B cell (primary cell): Measurements from ENCODE around the gene FGF6. TPM values are rescaled to one million over a fixed set of nuclear protein-coding genes. Genes with fewer than 3 reads are reported as not detected.

ENCODE experiments used
- ATAC-seq: fragments of 200-7000 bp; cut with Tn5 transposase; one replicate; pipeline ENCODE4 v1.10.0; 2021; ENCODE audit warnings: low read depth, mild to moderate bottlenecking, moderate number of reproducible peaks, moderate library complexity
- CTCF ChIA-PET: fragments of 350-600 bp; sonication (Branson Sonifier 250); formaldehyde crosslinking; loops from one replicate; lab custom pipeline; 2021; ENCODE audit warnings: antibody characterized with exemption, inconsistent platforms; lab: Charles Lee
- POLR2A ChIA-PET: fragments of 350-600 bp; sonication (Branson Sonifier 250); formaldehyde crosslinking; loops from one replicate; lab custom pipeline; 2021; ENCODE audit warnings: antibody characterized with exemption; lab: Charles Lee
- DNase-seq: peaks from one replicate; pipeline ENCODE4 v3.0.0; 2013
- H2AFZ ChIP-seq: 2 replicates; pipeline ENCODE4 v1.6.1; 2012; ENCODE audit warnings: mild to moderate bottlenecking, low read depth, low read length; ENCODE audit not compliant: insufficient read depth, poor library complexity, severe bottlenecking
- H3K27ac ChIP-seq, 2 donors: 1 replicate in 1 of 2; 2 replicates in 1 of 2; pipeline ENCODE4 v1.5.1; 2012 to 2013; ENCODE audit warnings: low read length in 2 of 2, mild to moderate bottlenecking in 2 of 2, moderate library complexity in 1 of 2
- H3K27me3 ChIP-seq, 4 experiments: fragments of 200-600 bp in 1 of 4; sonication (generic) in 1 of 4; replicated peaks in 1 of 4; 1 replicate in 2 of 4; 2 replicates in 2 of 4; pipeline versions ENCODE4 v1.6.1 to v1.7.0; 2013 to 2016; ENCODE audit warnings: low read length in 3 of 4, mild to moderate bottlenecking in 2 of 4, mixed read lengths in 1 of 4, moderate library complexity in 1 of 4; ENCODE audit not compliant: insufficient read depth in 4 of 4, control insufficient read depth in 3 of 4; ENCODE audit errors: control extremely low read depth in 1 of 4
- H3K36me3 ChIP-seq, 2 experiments: replicated peaks in 1 of 2; 1 replicate in 1 of 2; 2 replicates in 1 of 2; pipeline versions ENCODE4 v1.6.1 to v1.7.1; 2013; ENCODE audit warnings: low read length in 1 of 2; ENCODE audit not compliant: insufficient read depth in 2 of 2, control insufficient read depth in 1 of 2; ENCODE audit errors: control extremely low read depth in 1 of 2, extremely low read depth in 1 of 2
- H3K4me1 ChIP-seq, 2 donors: fragments of 200-600 bp in 1 of 2; sonication (generic) in 1 of 2; 1 replicate in 1 of 2; 2 replicates in 1 of 2; pipeline versions ENCODE4 v1.5.1 to v1.6.1; 2013 to 2017; ENCODE audit warnings: low read length in 2 of 2; ENCODE audit not compliant: control insufficient read depth in 2 of 2, insufficient read depth in 2 of 2
- H3K4me2 ChIP-seq: replicated peaks from 2 replicates; pipeline ENCODE3; 2012; ENCODE audit warnings: mild to moderate bottlenecking, low read depth, low read length; ENCODE audit not compliant: poor library complexity, severe bottlenecking
- H3K4me3 ChIP-seq, 5 experiments: fragments of 200-600 bp in 1 of 5; sonication (generic) in 1 of 5; 1 replicate in 3 of 5; 2 replicates in 2 of 5; pipeline versions ENCODE4 v1.5.1 to v1.7.0; 2011 to 2016; ENCODE audit warnings: low read length in 4 of 5, mild to moderate bottlenecking in 4 of 5, low read depth in 2 of 5, control low read depth in 1 of 5, moderate library complexity in 1 of 5; ENCODE audit not compliant: insufficient read depth in 1 of 5; ENCODE audit errors: control extremely low read depth in 1 of 5, extremely low read depth in 1 of 5
- H3K79me2 ChIP-seq: fragments of 200-600 bp; sonication (generic); one replicate; pipeline ENCODE4 v1.6.0; 2016; ENCODE audit warnings: low read length; ENCODE audit not compliant: control insufficient read depth, insufficient read depth
- H3K9ac ChIP-seq: fragments of 200-600 bp; sonication (generic); 2 replicates; pipeline ENCODE4 v1.6.1; 2017; ENCODE audit warnings: mild to moderate bottlenecking, low read length, moderate library complexity
- H3K9me3 ChIP-seq, 3 donors: one replicate each; pipeline versions ENCODE4 v1.6.1 to v1.7.1; 2013; ENCODE audit warnings: low read length in 2 of 3; ENCODE audit not compliant: control insufficient read depth in 2 of 3, insufficient read depth in 1 of 3; ENCODE audit errors: control extremely low read depth in 1 of 3
- H4K20me1 ChIP-seq: 2 replicates; pipeline ENCODE4 v1.6.0; 2012; ENCODE audit warnings: mild to moderate bottlenecking, low read length; ENCODE audit not compliant: insufficient read depth, control insufficient read depth, poor library complexity, severe bottlenecking
- H3K27ac Mint-ChIP-seq: one replicate; pipeline ENCODE4 v1.8.0; 2021; ENCODE audit warnings: mixed read lengths
- H3K27me3 Mint-ChIP-seq: one replicate; pipeline ENCODE4 v1.8.0; 2021; ENCODE audit warnings: mixed read lengths
- H3K4me1 Mint-ChIP-seq: one replicate; pipeline ENCODE4 v1.8.0; 2021; ENCODE audit warnings: mixed read lengths
- H3K4me3 Mint-ChIP-seq: one replicate; pipeline ENCODE4 v1.8.0; 2021; ENCODE audit warnings: mixed read lengths
- H3K9me3 Mint-ChIP-seq: one replicate; pipeline ENCODE4 v1.8.0; 2022; ENCODE audit warnings: mixed read lengths; ENCODE audit not compliant: insufficient read depth
- EZH2 ChIP-seq: IDR thresholded peaks from 2 replicates; pipeline ENCODE4 v1.6.1; 2012; ENCODE audit warnings: borderline replicate concordance, low read depth, mild to moderate bottlenecking, moderate library complexity, low read length; ENCODE audit not compliant: insufficient read depth, poor library complexity, severe bottlenecking
- WGBS: methylation state at CpG from one replicate; pipeline ENCODE4 v1.1.5; 2013; ENCODE audit warnings: missing lambda C conversion rate; ENCODE audit not compliant: insufficient coverage; 5-methylcytosine and 5-hydroxymethylcytosine counted together
- intact Hi-C: fragments of 100-400 bp; cut with micrococcal nuclease; formaldehyde crosslinking; loops from one replicate; pipeline ENCODE4 v1.10.0; 2022
- polyA plus RNA-seq: library from polyadenylated mRNA; depleted of rRNA; stranded (reverse); fragments of >200 nt; gene quantifications from 2 replicates; pipeline ENCODE4 v1.2.3, GENCODE V29; 2012
- total RNA-seq, 2 donors: library from RNA; stranded (reverse); fragments of 120-200 nt in 1 of 2; gene quantifications; 1 replicate in 1 of 2; 2 replicates in 1 of 2; pipeline versions ENCODE4 v1.2.3 to v1.2.4, GENCODE V29; 2013 to 2022
- TF ChIP-seq, protein P1 (sequence below): fragments of 200-600 bp; IDR thresholded peaks from one replicate; pipeline ENCODE4 v1.8.0; 2022; ENCODE audit warnings: antibody characterized with exemption, mild to moderate bottlenecking

The FGF6 gene
- total and polyA plus RNA-seq, 2 donors (not counting 1 experiment from before 2014, with no cell fraction given): not detected

DNA sequence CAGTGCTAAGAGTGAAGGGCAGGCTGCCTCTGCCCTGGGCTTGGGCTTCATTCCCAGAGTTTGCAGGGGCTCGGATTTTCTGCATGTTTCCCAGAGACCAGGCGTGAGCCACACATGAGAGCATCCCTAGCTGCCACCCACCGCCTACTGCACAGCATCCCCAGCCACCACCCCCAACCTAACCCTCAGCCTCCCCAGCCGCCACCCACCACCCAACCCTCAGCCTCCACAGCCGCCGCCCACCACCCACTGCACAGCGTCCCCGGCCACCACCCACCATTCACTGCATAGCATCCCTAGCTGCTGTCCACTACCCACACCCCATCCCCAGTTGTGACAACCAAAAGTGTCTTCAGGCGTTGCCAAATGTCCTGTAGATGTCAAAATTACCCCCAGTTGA is 22.6 kb downstream of the FGF6 start:
- ChIA-PET POLR2A (no interaction called here), CTCF (interaction anchor here (0.9 to 3.5 kb wide), 4 partner anchors 9 to 374 kb away, joined by 3 to 20 read pairs (median 8); no protein-coding TSS in a partner anchor)
- H3K27ac ChIP-seq: no peak overlapping the region
- H3K27ac Mint-ChIP-seq: no peak overlapping the region
- DNase-seq (no peak), ATAC-seq (no peak)
- no peak overlapping the region for H3K9ac ChIP-seq
- no peaks in the 10 kb centered on the region for H3K27me3 ChIP-seq
- TF ChIP-seq, protein P1, sequence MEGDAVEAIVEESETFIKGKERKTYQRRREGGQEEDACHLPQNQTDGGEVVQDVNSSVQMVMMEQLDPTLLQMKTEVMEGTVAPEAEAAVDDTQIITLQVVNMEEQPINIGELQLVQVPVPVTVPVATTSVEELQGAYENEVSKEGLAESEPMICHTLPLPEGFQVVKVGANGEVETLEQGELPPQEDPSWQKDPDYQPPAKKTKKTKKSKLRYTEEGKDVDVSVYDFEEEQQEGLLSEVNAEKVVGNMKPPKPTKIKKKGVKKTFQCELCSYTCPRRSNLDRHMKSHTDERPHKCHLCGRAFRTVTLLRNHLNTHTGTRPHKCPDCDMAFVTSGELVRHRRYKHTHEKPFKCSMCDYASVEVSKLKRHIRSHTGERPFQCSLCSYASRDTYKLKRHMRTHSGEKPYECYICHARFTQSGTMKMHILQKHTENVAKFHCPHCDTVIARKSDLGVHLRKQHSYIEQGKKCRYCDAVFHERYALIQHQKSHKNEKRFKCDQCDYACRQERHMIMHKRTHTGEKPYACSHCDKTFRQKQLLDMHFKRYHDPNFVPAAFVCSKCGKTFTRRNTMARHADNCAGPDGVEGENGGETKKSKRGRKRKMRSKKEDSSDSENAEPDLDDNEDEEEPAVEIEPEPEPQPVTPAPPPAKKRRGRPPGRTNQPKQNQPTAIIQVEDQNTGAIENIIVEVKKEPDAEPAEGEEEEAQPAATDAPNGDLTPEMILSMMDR: no peak
- TF ChIP-seq EZH2: no peak
- no peaks in the 10 kb centered on the region for H3K4me1 ChIP-seq
- H4K20me1 ChIP-seq: no peaks in the 10 kb centered on the region
- peaks cover 5% of the 10 kb centered on the region for H3K27me3 Mint-ChIP-seq
- H3K4me3 ChIP-seq: no peak overlapping the region
- intact Hi-C loops: no loop called here
- no peaks in the 10 kb centered on the region for H3K9me3 ChIP-seq
- no peaks in the 10 kb centered on the region for H3K4me1 Mint-ChIP-seq
- H3K36me3 ChIP-seq: no peaks in the 10 kb centered on the region
- WGBS: 89% methylated on average over 7 of the region's 9 CpGs
- H3K9me3 Mint-ChIP-seq: no peaks in the 10 kb centered on the region
- no peaks in the 10 kb centered on the region for H3K79me2 ChIP-seq
- no peak overlapping the region for H2AFZ ChIP-seq
- H3K4me2 ChIP-seq: no peak overlapping the region
- H3K4me3 Mint-ChIP-seq: no peak overlapping the region

DNA sequence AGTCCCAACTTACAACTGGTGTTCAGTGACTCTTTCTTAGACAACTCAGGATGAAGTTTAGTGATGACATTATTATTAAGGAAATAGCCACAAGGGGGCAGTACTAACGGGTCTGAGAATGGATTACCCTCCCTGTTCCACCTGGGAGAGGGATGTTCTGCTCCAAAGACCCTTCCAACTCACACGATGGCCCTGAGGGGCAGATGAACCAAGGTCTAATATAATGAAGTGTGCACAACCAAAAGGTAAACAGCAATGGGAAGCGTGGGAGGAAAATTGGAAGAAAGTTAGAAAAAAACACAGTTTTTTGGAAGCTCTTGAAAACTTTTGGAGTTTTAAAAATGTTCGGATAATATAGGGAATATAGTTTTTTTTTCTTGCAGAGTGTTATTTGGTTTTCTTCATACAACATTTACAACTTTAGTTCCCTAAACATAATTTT is 24.0 kb downstream of the FGF6 start:
- Histone ChIP-seq H3K9ac (no peak overlapping the region), H3K79me2 (no peaks in the 10 kb centered on the region), H3K27ac (no peak overlapping the region), H4K20me1 (no peaks in the 10 kb centered on the region), H3K4me2 (no peak overlapping the region), H3K4me3 (no peak overlapping the region), H3K27me3 (peaks cover 0 to 2% (median 0%) of the 10 kb centered on the region in 4 experiments), H2AFZ (no peak overlapping the region), H3K9me3 (no peaks in the 10 kb centered on the region), H3K4me1 (no peaks in the 10 kb centered on the region), H3K36me3 (no peaks in the 10 kb centered on the region)
- DNase-seq (peak; percentile 59), ATAC-seq (no peak)
- Mint-ChIP-seq H3K4me3 (no peak overlapping the region), H3K4me1 (no peaks in the 10 kb centered on the region), H3K27me3 (peaks cover 12% of the 10 kb centered on the region), H3K9me3 (no peaks in the 10 kb centered on the region), H3K27ac (no peak overlapping the region)
- intact Hi-C loops: loop anchor here (2.0 kb wide), 1 partner anchor 581 kb away; no protein-coding TSS in a partner anchor
- POLR2A ChIA-PET: no interaction called here
- CTCF ChIA-PET: interaction anchor here (0.7 to 3.5 kb wide), 11 partner anchors 9 to 535 kb away, joined by 3 to 20 read pairs (median 5); no protein-coding TSS in a partner anchor
- TF ChIP-seq EZH2: no peak
- TF ChIP-seq, protein P1: peak; percentile 87
- 42% methylated on average over 2 of the region's 4 CpGs for WGBS
